ENCODE data around the gene ITGB2. TPM values are rescaled to one million over a fixed set of nuclear protein-coding genes. Genes with fewer than 3 reads are reported as not detected.

Gene ITGB2
- total RNA-seq, 2 donors from 2014 or later, result 448 to 1,246 TPM

GRCh38 chr21:44939532-44940115, 18.9 kb upstream of the ITGB2 start, which contains the start of gene SLX9:
Gene SLX9, plus strand, starts transcription at chr21:44940029. Its CDS starts 29 bp downstream, at chr21:44940058.
- peak; percentile 96 for ATAC-seq
- Mint-ChIP-seq H3K27me3 (no peaks in the 10 kb centered on the region), H3K36me3 (peaks cover 7% of the 10 kb centered on the region), H3K9me3 (no peaks in the 10 kb centered on the region), H3K27ac (peak within 1 kb of the TSS; percentile 69 to 88), H3K4me3 (peak within 1 kb of the TSS; percentile 91), H3K4me1 (ENCODE audit: low read depth in 2 of 2) (peaks cover 29 to 36% of the 10 kb centered on the region in 2 donors)
- DNase-seq (ENCODE audit: low spot score), result peak; percentile 92

- ATAC-seq (no peak), DNase-seq (ENCODE audit: low spot score) (no peak)
- Mint-ChIP-seq H3K27me3 (no peaks in the 10 kb centered on the region), H3K9me3 (no peaks in the 10 kb centered on the region), H3K27ac (peak overlapping the region; percentile 69 to 88), H3K4me1 (ENCODE audit: low read depth in 2 of 2) (peaks cover 29 to 36% of the 10 kb centered on the region in 2 donors), H3K4me3 (peak overlapping the region; percentile 91), H3K36me3 (peaks cover 7% of the 10 kb centered on the region)
Observed at GRCh38 chr21:44938772-44939531, 18.3 kb upstream of the ITGB2 start.

GRCh38 chr21:44935533-44935927, 14.8 kb upstream of the ITGB2 start:
- H3K9me3 Mint-ChIP-seq, result no peaks in the 10 kb centered on the region
- H3K27ac Mint-ChIP-seq, result no peak overlapping the region
- H3K4me1 Mint-ChIP-seq (ENCODE audit: low read depth in 2 of 2), result peaks cover 16 to 17% of the 10 kb centered on the region in 2 donors
- DNase-seq (ENCODE audit: low spot score) (no peak), ATAC-seq (no peak)
- no peak overlapping the region for H3K4me3 Mint-ChIP-seq
- no peaks in the 10 kb centered on the region for H3K27me3 Mint-ChIP-seq
- peaks cover 2% of the 10 kb centered on the region for H3K36me3 Mint-ChIP-seq

GRCh38 chr21:44934797-44935532, 14.3 kb upstream of the ITGB2 start:
- Mint-ChIP-seq H3K4me3 (no peak overlapping the region), H3K9me3 (no peaks in the 10 kb centered on the region), H3K4me1 (ENCODE audit: low read depth in 2 of 2) (peaks cover 20 to 21% of the 10 kb centered on the region in 2 donors), H3K27ac (no peak overlapping the region), H3K36me3 (no peaks in the 10 kb centered on the region), H3K27me3 (no peaks in the 10 kb centered on the region)
- no peak for DNase-seq (ENCODE audit: low spot score)
- no peak for ATAC-seq

GRCh38 chr21:44934276-44934675, 13.6 kb upstream of the ITGB2 start:
- Mint-ChIP-seq H3K4me1 (ENCODE audit: low read depth in 2 of 2) (peaks cover 26 to 28% of the 10 kb centered on the region in 2 donors), H3K9me3 (no peaks in the 10 kb centered on the region), H3K27me3 (no peaks in the 10 kb centered on the region), H3K4me3 (no peak overlapping the region), H3K36me3 (no peaks in the 10 kb centered on the region), H3K27ac (no peak overlapping the region)
- ATAC-seq, result no peak
- no peak for DNase-seq (ENCODE audit: low spot score)

- Mint-ChIP-seq H3K36me3 (no peaks in the 10 kb centered on the region), H3K4me1 (ENCODE audit: low read depth in 2 of 2) (peaks cover 26 to 28% of the 10 kb centered on the region in 2 donors), H3K27me3 (no peaks in the 10 kb centered on the region), H3K27ac (no peak overlapping the region), H3K4me3 (no peak overlapping the region), H3K9me3 (no peaks in the 10 kb centered on the region)
- no peak for ATAC-seq
- DNase-seq (ENCODE audit: low spot score), result no peak
Observed at GRCh38 chr21:44933918-44934260, 13.2 kb upstream of the ITGB2 start.

- DNase-seq (ENCODE audit: low spot score), result no peak
- no peak overlapping the region for H3K27ac Mint-ChIP-seq
- H3K27me3 Mint-ChIP-seq, result no peaks in the 10 kb centered on the region
- ATAC-seq, result no peak
- H3K4me3 Mint-ChIP-seq, result no peak overlapping the region
- H3K4me1 Mint-ChIP-seq (ENCODE audit: low read depth in 2 of 2), result peaks cover 30 to 31% of the 10 kb centered on the region in 2 donors
- no peaks in the 10 kb centered on the region for H3K36me3 Mint-ChIP-seq
- no peaks in the 10 kb centered on the region for H3K9me3 Mint-ChIP-seq
Observed at GRCh38 chr21:44933199-44933917, 12.7 kb upstream of the ITGB2 start.

- DNase-seq (ENCODE audit: low spot score) (peak; percentile 79), ATAC-seq (peak; percentile 49 to 77)
- Mint-ChIP-seq H3K27ac (no peak overlapping the region), H3K4me3 (no peak overlapping the region), H3K27me3 (no peaks in the 10 kb centered on the region), H3K4me1 (ENCODE audit: low read depth in 2 of 2) (peaks cover 32 to 38% of the 10 kb centered on the region in 2 donors), H3K9me3 (no peaks in the 10 kb centered on the region), H3K36me3 (no peaks in the 10 kb centered on the region)
Observed at GRCh38 chr21:44932408-44933181, 11.9 kb upstream of the ITGB2 start.

- ATAC-seq, result no peak
- peak overlapping the region; percentile 86 for H3K4me3 Mint-ChIP-seq
- no peaks in the 10 kb centered on the region for H3K36me3 Mint-ChIP-seq
Observed at GRCh38 chr21:44931501-44932407, 11.1 kb upstream of the ITGB2 start.

GRCh38 chr21:44931137-44931500, 10.4 kb upstream of the ITGB2 start:
- H3K4me3 Mint-ChIP-seq, result peak overlapping the region; percentile 86
- H3K36me3 Mint-ChIP-seq, result no peaks in the 10 kb centered on the region
- no peaks in the 10 kb centered on the region for H3K9me3 Mint-ChIP-seq
- peaks cover 46 to 53% of the 10 kb centered on the region in 2 donors for H3K4me1 Mint-ChIP-seq (ENCODE audit: low read depth in 2 of 2)
- peak; percentile 12 to 67 for ATAC-seq
- DNase-seq (ENCODE audit: low spot score), result peak; percentile 81
- peak overlapping the region; percentile 69 to 90 for H3K27ac Mint-ChIP-seq
- H3K27me3 Mint-ChIP-seq, result no peaks in the 10 kb centered on the region

More at GRCh38 chr21:44931501-44932407, 11.1 kb upstream of the ITGB2 start:
- H3K4me1 Mint-ChIP-seq (ENCODE audit: low read depth in 2 of 2), result peaks cover 40 to 46% of the 10 kb centered on the region in 2 donors
- no peaks in the 10 kb centered on the region for H3K27me3 Mint-ChIP-seq
- H3K27ac Mint-ChIP-seq, result peak overlapping the region; percentile 69 to 90
- H3K9me3 Mint-ChIP-seq, result no peaks in the 10 kb centered on the region
- no peak for DNase-seq (ENCODE audit: low spot score)

GRCh38 chr21:44930543-44930981, 9.9 kb upstream of the ITGB2 start:
- H3K4me1 Mint-ChIP-seq (ENCODE audit: low read depth in 2 of 2), result peaks cover 50 to 55% of the 10 kb centered on the region in 2 donors
- peak overlapping the region; percentile 69 to 90 for H3K27ac Mint-ChIP-seq
- no peaks in the 10 kb centered on the region for H3K36me3 Mint-ChIP-seq
- no peaks in the 10 kb centered on the region for H3K27me3 Mint-ChIP-seq
- ATAC-seq (peak; percentile 34 to 36), DNase-seq (ENCODE audit: low spot score) (peak; percentile 80)
- H3K4me3 Mint-ChIP-seq, result peak overlapping the region; percentile 86
- no peaks in the 10 kb centered on the region for H3K9me3 Mint-ChIP-seq
